OCI-LY1 (cell line): ENCODE results near the gene ALDH5A1.

ENCODE experiments used
- H2AFZ ChIP-seq: fragments of 200-600 bp; sonication (generic), shearing (Covaris generic); 2 replicates; pipeline ENCODE4 v1.6.0; 2014; ENCODE audit warnings: antibody characterized with exemption, mild to moderate bottlenecking, low read length
- H3F3A ChIP-seq: fragments of 200-600 bp; sonication (generic), shearing (Covaris generic); 2 replicates; pipeline ENCODE4 v1.6.0; 2014; ENCODE audit warnings: mild to moderate bottlenecking, antibody characterized with exemption, low read length, moderate library complexity; ENCODE audit not compliant: insufficient read depth
- H3K27ac ChIP-seq: fragments of 200-600 bp; sonication (generic); 2 replicates; pipeline ENCODE4 v1.5.1; 2014; ENCODE audit warnings: low read length, mixed run types, mild to moderate bottlenecking, low read depth; ENCODE audit not compliant: poor library complexity, severe bottlenecking
- H3K27me3 ChIP-seq: fragments of 200-600 bp; sonication (generic); 2 replicates; pipeline ENCODE4 v1.6.0; 2014; ENCODE audit warnings: antibody characterized with exemption, mild to moderate bottlenecking, low read length, moderate library complexity; ENCODE audit not compliant: insufficient read depth
- H3K36me3 ChIP-seq: fragments of 200-600 bp; sonication (generic); 2 replicates; pipeline ENCODE4 v1.6.1; 2014; ENCODE audit warnings: mild to moderate bottlenecking, antibody characterized with exemption, low read length, moderate library complexity, mixed read lengths; ENCODE audit not compliant: insufficient read depth
- H3K4me1 ChIP-seq: fragments of 200-600 bp; sonication (generic); 2 replicates; pipeline ENCODE4 v1.5.1; 2014; ENCODE audit warnings: mild to moderate bottlenecking, low read length, moderate library complexity; ENCODE audit not compliant: insufficient read depth, severe bottlenecking
- H3K4me2 ChIP-seq: fragments of 200-600 bp; sonication (generic), shearing (Covaris generic); 2 replicates; pipeline ENCODE4 v1.6.1; 2014; ENCODE audit warnings: low read length
- H3K4me3 ChIP-seq: fragments of 200-600 bp; sonication (generic); 2 replicates; pipeline ENCODE4 v1.5.1; 2014; ENCODE audit warnings: low read length, low read depth, mild to moderate bottlenecking, mixed read lengths; ENCODE audit not compliant: poor library complexity, severe bottlenecking
- H3K79me2 ChIP-seq: fragments of 200-600 bp; shearing (Covaris generic); 2 replicates; pipeline ENCODE4 v1.6.1; 2016; ENCODE audit warnings: mixed run types, low read length, mixed read lengths; ENCODE audit not compliant: insufficient read depth
- H3K9ac ChIP-seq: fragments of 200-600 bp; sonication (generic), shearing (Covaris generic); 2 replicates; pipeline ENCODE4 v1.6.1; 2014; ENCODE audit warnings: mild to moderate bottlenecking, low read length, mixed read lengths
- H3K9me2 ChIP-seq: fragments of 200-600 bp; sonication (generic), shearing (Covaris generic); 2 replicates; pipeline ENCODE4 v1.6.1; 2014; ENCODE audit warnings: low read depth, mild to moderate bottlenecking, low read length, mixed read lengths
- H3K9me3 ChIP-seq: fragments of 200-600 bp; shearing (Covaris generic); 2 replicates; pipeline ENCODE4 v1.6.1; 2014; ENCODE audit warnings: low read length, mixed read lengths
- H4K20me1 ChIP-seq: fragments of 200-600 bp; sonication (generic), shearing (Covaris generic); 2 replicates; pipeline ENCODE4 v1.6.0; 2016; ENCODE audit warnings: mild to moderate bottlenecking, low read length; ENCODE audit not compliant: insufficient read depth
- EZH2 ChIP-seq: fragments of 200-600 bp; sonication (generic), shearing (Covaris generic); IDR thresholded peaks from 2 replicates; pipeline ENCODE4 v1.8.0; 2017; ENCODE audit warnings: borderline replicate concordance, mixed run types, mild to moderate bottlenecking, antibody characterized with exemption, low read length, moderate library complexity, mixed read lengths
- TF ChIP-seq, protein P1 (sequence below): fragments of 200-600 bp; sonication (generic), shearing (Covaris generic); IDR thresholded peaks from 2 replicates; pipeline ENCODE4 v1.5.1; 2017; ENCODE audit warnings: mild to moderate bottlenecking, antibody characterized with exemption, low read length, moderate library complexity, mixed read lengths

Gene ALDH5A1

DNA sequence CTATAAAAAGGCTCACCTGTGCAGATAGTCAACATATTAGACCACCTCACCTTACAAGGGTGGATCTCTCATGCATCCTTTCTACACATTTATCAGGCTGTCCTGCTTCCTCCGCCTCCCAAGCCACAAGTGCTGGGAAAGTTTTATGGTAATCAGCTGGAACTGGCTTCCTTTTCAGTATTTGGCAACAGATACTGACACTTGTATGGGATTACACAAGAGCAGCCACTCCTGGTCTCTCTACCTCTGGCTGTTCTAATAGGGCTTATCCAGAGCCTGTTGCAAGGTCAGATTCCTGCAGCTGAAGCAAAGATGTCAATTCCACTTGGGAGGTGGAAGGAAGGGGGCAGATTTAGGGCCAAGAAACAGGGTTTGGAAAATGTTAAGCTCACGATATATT lies 4.9 kb upstream of the ALDH5A1 start:
- Histone ChIP-seq H3K4me2 (no peak overlapping the region), H3K27ac (no peak overlapping the region), H3K4me1 (peaks cover 18% of the 10 kb centered on the region), H3K27me3 (no peaks in the 10 kb centered on the region), H3K4me3 (no peak overlapping the region), H3K79me2 (peaks cover 3% of the 10 kb centered on the region; the same call in 1 of the 2 replicates), H3K36me3 (peaks cover under 1% of the 10 kb centered on the region; the same call in 1 of the 2 replicates), H2AFZ (no peak overlapping the region), H3K9ac (no peak overlapping the region), H3F3A (no peaks in the 10 kb centered on the region), H4K20me1 (no peaks in the 10 kb centered on the region), H3K9me3 (no peaks in the 10 kb centered on the region), H3K9me2 (no peaks in the 10 kb centered on the region)
- TF ChIP-seq EZH2, result no peak
- TF ChIP-seq, protein P1, sequence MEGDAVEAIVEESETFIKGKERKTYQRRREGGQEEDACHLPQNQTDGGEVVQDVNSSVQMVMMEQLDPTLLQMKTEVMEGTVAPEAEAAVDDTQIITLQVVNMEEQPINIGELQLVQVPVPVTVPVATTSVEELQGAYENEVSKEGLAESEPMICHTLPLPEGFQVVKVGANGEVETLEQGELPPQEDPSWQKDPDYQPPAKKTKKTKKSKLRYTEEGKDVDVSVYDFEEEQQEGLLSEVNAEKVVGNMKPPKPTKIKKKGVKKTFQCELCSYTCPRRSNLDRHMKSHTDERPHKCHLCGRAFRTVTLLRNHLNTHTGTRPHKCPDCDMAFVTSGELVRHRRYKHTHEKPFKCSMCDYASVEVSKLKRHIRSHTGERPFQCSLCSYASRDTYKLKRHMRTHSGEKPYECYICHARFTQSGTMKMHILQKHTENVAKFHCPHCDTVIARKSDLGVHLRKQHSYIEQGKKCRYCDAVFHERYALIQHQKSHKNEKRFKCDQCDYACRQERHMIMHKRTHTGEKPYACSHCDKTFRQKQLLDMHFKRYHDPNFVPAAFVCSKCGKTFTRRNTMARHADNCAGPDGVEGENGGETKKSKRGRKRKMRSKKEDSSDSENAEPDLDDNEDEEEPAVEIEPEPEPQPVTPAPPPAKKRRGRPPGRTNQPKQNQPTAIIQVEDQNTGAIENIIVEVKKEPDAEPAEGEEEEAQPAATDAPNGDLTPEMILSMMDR, result no peak

DNA sequence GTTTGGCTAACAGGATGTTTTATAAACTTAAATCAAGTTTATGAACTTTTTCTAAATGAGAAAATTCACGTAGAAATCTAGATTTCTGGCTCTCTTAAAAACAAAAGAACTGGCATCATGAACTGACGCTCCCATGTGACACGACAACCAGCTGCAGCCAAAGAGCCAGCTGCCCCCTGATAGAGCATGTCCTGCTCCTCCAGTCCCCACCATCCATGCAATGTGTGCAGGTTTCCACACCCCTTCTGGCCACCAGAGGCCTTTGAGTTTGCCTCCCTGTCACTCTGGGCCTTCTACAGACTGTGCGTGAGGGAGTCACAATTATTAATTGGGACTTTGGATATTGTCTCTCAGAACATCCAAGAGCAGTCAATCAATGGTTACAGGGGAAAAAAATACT lies 3.8 kb upstream of the ALDH5A1 start:
- TF ChIP-seq, protein P1, result no peak
- no peak for TF ChIP-seq EZH2
- H4K20me1 ChIP-seq, result no peaks in the 10 kb centered on the region
- no peak overlapping the region for H3K27ac ChIP-seq
- no peak overlapping the region for H3K4me3 ChIP-seq
- no peak overlapping the region for H3K4me2 ChIP-seq
- H3K9me2 ChIP-seq, result no peaks in the 10 kb centered on the region
- H3K9me3 ChIP-seq, result no peaks in the 10 kb centered on the region
- H3K36me3 ChIP-seq, result no peaks in the 10 kb centered on the region
- no peaks in the 10 kb centered on the region for H3F3A ChIP-seq
- no peaks in the 10 kb centered on the region for H3K27me3 ChIP-seq
- H3K9ac ChIP-seq, result no peak overlapping the region
- H3K79me2 ChIP-seq, result peaks cover 3% of the 10 kb centered on the region; the same call in 1 of the 2 replicates
- H3K4me1 ChIP-seq, result peaks cover 27% of the 10 kb centered on the region
- no peak overlapping the region for H2AFZ ChIP-seq

DNA sequence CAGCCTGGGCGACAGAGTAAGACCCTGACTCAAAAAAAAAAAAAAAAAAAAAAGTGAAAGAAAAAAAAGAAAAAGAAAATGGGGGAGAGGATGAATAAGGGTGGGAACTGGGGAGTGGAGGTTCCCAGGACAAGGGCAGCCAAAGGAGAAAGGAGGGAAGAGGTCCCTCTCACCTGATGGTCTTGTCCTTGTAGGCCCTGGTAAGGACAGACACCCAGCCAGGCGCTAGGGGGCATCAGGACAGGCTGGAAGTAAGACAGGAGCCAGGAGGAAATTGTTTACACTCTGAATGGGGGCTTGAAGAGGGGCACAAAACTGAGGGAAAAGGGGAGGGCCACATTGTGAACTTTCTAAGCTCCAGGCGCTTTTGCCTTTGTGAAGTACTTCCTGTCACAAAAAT lies 2.3 kb upstream of the ALDH5A1 start:
- no peak for TF ChIP-seq EZH2
- TF ChIP-seq, protein P1, result peak; percentile 69
- H3F3A ChIP-seq, result no peaks in the 10 kb centered on the region
- H2AFZ ChIP-seq, result no peak overlapping the region
- H3K79me2 ChIP-seq, result peaks cover 3% of the 10 kb centered on the region; the same call in 1 of the 2 replicates
- H3K27me3 ChIP-seq, result no peaks in the 10 kb centered on the region
- H3K4me3 ChIP-seq, result no peak overlapping the region
- H4K20me1 ChIP-seq, result no peaks in the 10 kb centered on the region
- no peak overlapping the region for H3K9ac ChIP-seq
- no peaks in the 10 kb centered on the region for H3K9me2 ChIP-seq
- peaks cover 36% of the 10 kb centered on the region for H3K4me1 ChIP-seq
- H3K27ac ChIP-seq, result peak overlapping the region; percentile 91
- H3K4me2 ChIP-seq, result no peak overlapping the region
- H3K9me3 ChIP-seq, result no peaks in the 10 kb centered on the region
- peaks cover 13% of the 10 kb centered on the region for H3K36me3 ChIP-seq
